Ascending aorta (tissue), 2 donors: ENCODE data around the gene AIG1. TPM values are rescaled to one million over a fixed set of nuclear protein-coding genes. Genes with fewer than 3 reads are reported as not detected.
A peak's percentile ranks its signal among the peaks of the same experiment; 100 is the strongest.

Experiments used
- DNase-seq, 2 donors: peaks; one replicate each; pipeline ENCODE4 v3.0.0-alpha.2; 2019; ENCODE audit warnings: low spot score in 2 of 2
- H3K27ac ChIP-seq, 2 donors: fragments of 200-600 bp; sonication (generic); one replicate each; pipeline ENCODE4 v1.5.1; 2016 to 2017; ENCODE audit warnings: mild to moderate bottlenecking in 1 of 2
- H3K27me3 ChIP-seq: fragments of 200-600 bp; sonication (generic); one replicate; pipeline ENCODE4 v1.5.1; 2017
- H3K36me3 ChIP-seq, 2 donors: fragments of 200-600 bp; sonication (generic); one replicate each; pipeline ENCODE4 v1.5.1; 2016
- H3K4me1 ChIP-seq, 2 donors: fragments of 200-600 bp; sonication (generic); one replicate each; pipeline ENCODE4 v1.5.1; 2016 to 2017; ENCODE audit warnings: mild to moderate bottlenecking in 1 of 2
- H3K4me3 ChIP-seq, 2 donors: fragments of 200-600 bp; sonication (generic); one replicate each; pipeline ENCODE4 v1.5.1; 2016 to 2017; ENCODE audit warnings: mild to moderate bottlenecking in 1 of 2
- H3K9me3 ChIP-seq, 2 donors: fragments of 200-600 bp; sonication (generic); one replicate each; pipeline ENCODE4 v1.5.1; 2016
- CTCF ChIP-seq, 3 experiments: fragments of 200-600 bp in 2 of 3; fragments of 450-650 bp in 1 of 3; sonication (generic) in 2 of 3; IDR thresholded peaks; one replicate each; pipeline ENCODE4 v1.5.1; 2016 to 2019; ENCODE audit warnings: antibody characterized with exemption in 3 of 3, mild to moderate bottlenecking in 1 of 3, moderate library complexity in 1 of 3
- intact Hi-C: fragments of 100-400 bp; cut with DNase I; formaldehyde crosslinking; loops from one replicate; pipeline ENCODE4 v1.15.1; 2023
- total RNA-seq: library from RNA; depleted of rRNA; stranded (reverse); fragments of >200 nt; gene quantifications from one replicate; pipeline ENCODE4 v1.1.0, GENCODE V29; 2016

The AIG1 gene
- total RNA-seq, 1 donor from 2014 or later = 5.3 TPM

- Histone ChIP-seq H3K36me3 (no peaks in the 10 kb centered on the region), H3K27me3 (no peaks in the 10 kb centered on the region), H3K4me3 (no peak overlapping the region), H3K9me3 (no peaks in the 10 kb centered on the region), H3K4me1 (no peaks in the 10 kb centered on the region), H3K27ac (no peak overlapping the region)
- DNase-seq = no peak
- intact Hi-C loops = no loop called here
- no peak for TF ChIP-seq CTCF (IDR thresholded peaks at IDR 0.05)
Measured at GRCh38 chr6:143022587-143022986, 38.1 kb upstream of the AIG1 start.

- H3K36me3 ChIP-seq = no peaks in the 10 kb centered on the region
- H3K27me3 ChIP-seq = no peaks in the 10 kb centered on the region
- H3K9me3 ChIP-seq = no peaks in the 10 kb centered on the region
- intact Hi-C loops = no loop called here
- no peak for DNase-seq
- H3K27ac ChIP-seq = no peak overlapping the region
- H3K4me1 ChIP-seq = no peaks in the 10 kb centered on the region
- H3K4me3 ChIP-seq = no peak overlapping the region
- TF ChIP-seq CTCF (IDR thresholded peaks at IDR 0.05) = no peak
Measured at GRCh38 chr6:143023695-143024094, 37.0 kb upstream of the AIG1 start.

- H3K4me1 ChIP-seq = no peaks in the 10 kb centered on the region
- H3K9me3 ChIP-seq = no peaks in the 10 kb centered on the region
- H3K4me3 ChIP-seq = no peak overlapping the region
- no peak overlapping the region for H3K27ac ChIP-seq
- no peaks in the 10 kb centered on the region for H3K36me3 ChIP-seq
- intact Hi-C loops = loop anchor here (5.0 kb wide), 1 partner anchor 553 kb away; no protein-coding TSS in a partner anchor
- H3K27me3 ChIP-seq = no peaks in the 10 kb centered on the region
- no peak for DNase-seq
- no peak for TF ChIP-seq CTCF (IDR thresholded peaks at IDR 0.05)
Measured at GRCh38 chr6:143024977-143025376, 35.7 kb upstream of the AIG1 start.

GRCh38 chr6:143026696-143027449 lies 33.8 kb upstream of the AIG1 start:
- no peaks in the 10 kb centered on the region for H3K27me3 ChIP-seq
- TF ChIP-seq CTCF (IDR thresholded peaks at IDR 0.05) = peak; percentile 29 to 61 (median 53)
- intact Hi-C loops = loop anchor here (1.0 to 5.0 kb wide), 2 partner anchors 334 to 555 kb away; no protein-coding TSS in a partner anchor
- DNase-seq = no peak
- no peaks in the 10 kb centered on the region for H3K9me3 ChIP-seq
- H3K4me3 ChIP-seq = no peak overlapping the region
- no peaks in the 10 kb centered on the region for H3K4me1 ChIP-seq
- H3K27ac ChIP-seq = no peak overlapping the region
- H3K36me3 ChIP-seq = no peaks in the 10 kb centered on the region

- intact Hi-C loops = no loop called here
- no peaks in the 10 kb centered on the region for H3K27me3 ChIP-seq
- H3K4me3 ChIP-seq = no peak overlapping the region
- no peak for TF ChIP-seq CTCF (IDR thresholded peaks at IDR 0.05)
- H3K27ac ChIP-seq = no peak overlapping the region
- no peaks in the 10 kb centered on the region for H3K9me3 ChIP-seq
- H3K36me3 ChIP-seq = no peaks in the 10 kb centered on the region
- no peaks in the 10 kb centered on the region for H3K4me1 ChIP-seq
- DNase-seq = no peak
Measured at GRCh38 chr6:143034689-143035334, 25.9 kb upstream of the AIG1 start.
